Measurements from ENCODE around the gene CRMP1.

CRMP1 gene

GRCh38 chr4:5893004-5893580 is at the start of gene CRMP1:
Gene CRMP1, minus strand, starts transcription at chr4:5893086. Its CDS starts 117 bp downstream, at chr4:5892969.
- no peak for DNase-seq (ENCODE audit: low read depth in 2 of 3, low spot score in 1 of 3)

- DNase-seq (ENCODE audit: low read depth in 2 of 3, low spot score in 1 of 3): no peak
Measured at GRCh38 chr4:5941601-5942000, 48.7 kb upstream of the CRMP1 start.

- no peak for DNase-seq (ENCODE audit: low read depth in 2 of 3, low spot score in 1 of 3)
Measured at GRCh38 chr4:5940470-5941203, 47.8 kb upstream of the CRMP1 start.

- DNase-seq (ENCODE audit: low read depth in 2 of 3, low spot score in 1 of 3): no peak
Measured at GRCh38 chr4:5933996-5934831, 41.3 kb upstream of the CRMP1 start.

GRCh38 chr4:5933116-5933515 is 40.2 kb upstream of the CRMP1 start:
- no peak for DNase-seq (ENCODE audit: low read depth in 2 of 3, low spot score in 1 of 3)

- DNase-seq (ENCODE audit: low read depth in 2 of 3, low spot score in 1 of 3): no peak
Measured at GRCh38 chr4:5932035-5932568, 39.2 kb upstream of the CRMP1 start.

- no peak for DNase-seq (ENCODE audit: low read depth in 2 of 3, low spot score in 1 of 3)
Measured at GRCh38 chr4:5931526-5931925, 38.6 kb upstream of the CRMP1 start.

- no peak for DNase-seq (ENCODE audit: low read depth in 2 of 3, low spot score in 1 of 3)
Measured at GRCh38 chr4:5930876-5931275, 38.0 kb upstream of the CRMP1 start.

GRCh38 chr4:5930456-5930855 is 37.6 kb upstream of the CRMP1 start:
- no peak for DNase-seq (ENCODE audit: low read depth in 2 of 3, low spot score in 1 of 3)

GRCh38 chr4:5928844-5929420 is 36.0 kb upstream of the CRMP1 start:
- DNase-seq (ENCODE audit: low read depth in 2 of 3, low spot score in 1 of 3): no peak

GRCh38 chr4:5928274-5928673 is 35.4 kb upstream of the CRMP1 start:
- no peak for DNase-seq (ENCODE audit: low read depth in 2 of 3, low spot score in 1 of 3)

- DNase-seq (ENCODE audit: low read depth in 2 of 3, low spot score in 1 of 3): no peak
Measured at GRCh38 chr4:5927747-5928146, 34.9 kb upstream of the CRMP1 start.

- no peak for DNase-seq (ENCODE audit: low read depth in 2 of 3, low spot score in 1 of 3)
Measured at GRCh38 chr4:5927116-5927515, 34.2 kb upstream of the CRMP1 start.

- no peak for DNase-seq (ENCODE audit: low read depth in 2 of 3, low spot score in 1 of 3)
Measured at GRCh38 chr4:5926598-5926997, 33.7 kb upstream of the CRMP1 start.

GRCh38 chr4:5925419-5926200 is 32.7 kb upstream of the CRMP1 start:
- no peak for DNase-seq (ENCODE audit: low read depth in 2 of 3, low spot score in 1 of 3)

GRCh38 chr4:5924461-5925125 is 31.7 kb upstream of the CRMP1 start:
- no peak for DNase-seq (ENCODE audit: low read depth in 2 of 3, low spot score in 1 of 3)

GRCh38 chr4:5923376-5923775 is 30.5 kb upstream of the CRMP1 start:
- DNase-seq (ENCODE audit: low read depth in 2 of 3, low spot score in 1 of 3): no peak

GRCh38 chr4:5922556-5922955 is 29.7 kb upstream of the CRMP1 start:
- DNase-seq (ENCODE audit: low read depth in 2 of 3, low spot score in 1 of 3): no peak

GRCh38 chr4:5921981-5922380 is 29.1 kb upstream of the CRMP1 start:
- DNase-seq (ENCODE audit: low read depth in 2 of 3, low spot score in 1 of 3): no peak

Data from stimulated activated CD4-positive, alpha-beta T cell treated with anti-CD3 and anti-CD28 coated beads, Interleukin-12 subunit alpha, Interleukin-12 subunit beta, amount 100 ng/mL, for 48 hours (primary cell).